Measurements from ENCODE around the gene DMD. TPM values are rescaled to one million over a fixed set of nuclear protein-coding genes. Genes with fewer than 3 reads are reported as not detected.

Gene DMD
- total RNA-seq, 1 donor from 2014 or later: 143 TPM

DNA sequence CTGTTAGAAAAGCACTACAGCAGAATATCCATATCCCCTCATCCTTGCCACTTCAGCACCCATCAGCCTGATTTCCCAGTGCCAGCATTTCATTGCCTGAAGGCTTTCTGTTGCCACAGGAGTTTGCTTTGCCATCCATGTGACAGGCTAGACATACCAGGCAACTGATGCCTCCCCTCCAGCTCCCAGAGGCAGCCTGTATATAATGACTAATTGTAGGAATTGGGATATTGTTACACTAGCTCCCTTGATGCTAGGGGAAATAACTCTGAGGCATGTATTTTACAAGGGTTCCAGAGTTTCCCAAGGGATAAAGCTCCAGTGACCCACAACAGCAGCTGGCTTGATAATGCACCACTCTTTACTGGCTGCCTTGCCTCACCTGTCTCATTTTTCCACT is 1531.5 kb downstream of the DMD start:
- H3K4me1 ChIP-seq: no peaks in the 10 kb centered on the region

DNA sequence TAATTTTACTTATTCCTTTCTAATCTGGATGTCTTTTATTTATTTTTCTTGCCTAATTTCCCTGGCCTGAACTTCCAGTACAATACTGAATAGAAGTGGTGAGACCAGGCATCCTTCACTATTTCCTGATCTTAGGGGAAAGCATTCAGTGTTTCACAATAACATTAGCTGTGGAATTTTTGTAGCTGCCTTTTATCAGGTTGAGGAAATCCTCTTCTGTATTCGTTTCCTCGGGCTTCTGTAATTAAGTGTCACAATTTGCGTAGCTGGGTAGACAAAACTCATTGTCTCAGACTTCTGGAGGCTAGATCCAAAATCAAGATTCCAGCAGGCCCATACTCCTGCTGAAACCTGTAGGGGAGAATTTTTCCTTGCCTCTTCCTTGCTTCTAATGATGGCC is 1541.1 kb downstream of the DMD start:
- no peaks in the 10 kb centered on the region for H3K36me3 ChIP-seq
- H3K4me1 ChIP-seq: no peaks in the 10 kb centered on the region
- DNase-seq: no peak
- no peak overlapping the region for H3K4me3 ChIP-seq
- H3K27ac ChIP-seq (replicated peaks): no peak overlapping the region
- H3K9me3 ChIP-seq (replicated peaks): no peaks in the 10 kb centered on the region
- H3K27me3 ChIP-seq (ENCODE audit: low read depth): no peaks in the 10 kb centered on the region
- intact Hi-C loops (cut with micrococcal nuclease): no loop called here
- TF ChIP-seq, protein P1, sequence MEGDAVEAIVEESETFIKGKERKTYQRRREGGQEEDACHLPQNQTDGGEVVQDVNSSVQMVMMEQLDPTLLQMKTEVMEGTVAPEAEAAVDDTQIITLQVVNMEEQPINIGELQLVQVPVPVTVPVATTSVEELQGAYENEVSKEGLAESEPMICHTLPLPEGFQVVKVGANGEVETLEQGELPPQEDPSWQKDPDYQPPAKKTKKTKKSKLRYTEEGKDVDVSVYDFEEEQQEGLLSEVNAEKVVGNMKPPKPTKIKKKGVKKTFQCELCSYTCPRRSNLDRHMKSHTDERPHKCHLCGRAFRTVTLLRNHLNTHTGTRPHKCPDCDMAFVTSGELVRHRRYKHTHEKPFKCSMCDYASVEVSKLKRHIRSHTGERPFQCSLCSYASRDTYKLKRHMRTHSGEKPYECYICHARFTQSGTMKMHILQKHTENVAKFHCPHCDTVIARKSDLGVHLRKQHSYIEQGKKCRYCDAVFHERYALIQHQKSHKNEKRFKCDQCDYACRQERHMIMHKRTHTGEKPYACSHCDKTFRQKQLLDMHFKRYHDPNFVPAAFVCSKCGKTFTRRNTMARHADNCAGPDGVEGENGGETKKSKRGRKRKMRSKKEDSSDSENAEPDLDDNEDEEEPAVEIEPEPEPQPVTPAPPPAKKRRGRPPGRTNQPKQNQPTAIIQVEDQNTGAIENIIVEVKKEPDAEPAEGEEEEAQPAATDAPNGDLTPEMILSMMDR (IDR thresholded peaks at IDR 0.05; ENCODE audit: borderline replicate concordance): no peak

More for the DNA sequence above, 1531.5 kb downstream of the DMD start:
- no peaks in the 10 kb centered on the region for H3K9me3 ChIP-seq (replicated peaks)
- no peak overlapping the region for H3K27ac ChIP-seq (replicated peaks)
- no peaks in the 10 kb centered on the region for H3K27me3 ChIP-seq (ENCODE audit: low read depth)
- intact Hi-C loops (cut with micrococcal nuclease): no loop called here
- no peak for DNase-seq
- TF ChIP-seq, protein P1 (IDR thresholded peaks at IDR 0.05; ENCODE audit: borderline replicate concordance): no peak
- H3K36me3 ChIP-seq: no peaks in the 10 kb centered on the region
- H3K4me3 ChIP-seq: no peak overlapping the region

GRCh38 chrX:31665454-31665853 is 1545.9 kb downstream of the DMD start:
- intact Hi-C loops (cut with micrococcal nuclease): no loop called here
- H3K36me3 ChIP-seq: no peaks in the 10 kb centered on the region
- H3K9me3 ChIP-seq (replicated peaks): no peaks in the 10 kb centered on the region
- H3K4me1 ChIP-seq: no peaks in the 10 kb centered on the region
- no peaks in the 10 kb centered on the region for H3K27me3 ChIP-seq (ENCODE audit: low read depth)
- no peak overlapping the region for H3K4me3 ChIP-seq
- DNase-seq: no peak
- H3K27ac ChIP-seq (replicated peaks): no peak overlapping the region
- TF ChIP-seq, protein P1 (IDR thresholded peaks at IDR 0.05; ENCODE audit: borderline replicate concordance): no peak

GRCh38 chrX:31663172-31663571 is 1548.2 kb downstream of the DMD start:
- Histone ChIP-seq H3K27ac (replicated peaks) (no peak overlapping the region), H3K27me3 (ENCODE audit: low read depth) (no peaks in the 10 kb centered on the region), H3K9me3 (replicated peaks) (no peaks in the 10 kb centered on the region), H3K4me3 (no peak overlapping the region), H3K36me3 (no peaks in the 10 kb centered on the region), H3K4me1 (no peaks in the 10 kb centered on the region)
- TF ChIP-seq, protein P1 (IDR thresholded peaks at IDR 0.05; ENCODE audit: borderline replicate concordance): no peak
- DNase-seq: no peak
- intact Hi-C loops (cut with micrococcal nuclease): no loop called here

- Histone ChIP-seq H3K9me3 (replicated peaks) (no peaks in the 10 kb centered on the region), H3K36me3 (no peaks in the 10 kb centered on the region), H3K27me3 (ENCODE audit: low read depth) (no peaks in the 10 kb centered on the region), H3K4me3 (no peak overlapping the region), H3K4me1 (no peaks in the 10 kb centered on the region), H3K27ac (replicated peaks) (peak overlapping the region; percentile 30)
- no peak for DNase-seq
- intact Hi-C loops (cut with micrococcal nuclease): no loop called here
- TF ChIP-seq, protein P1 (IDR thresholded peaks at IDR 0.05; ENCODE audit: borderline replicate concordance): no peak
Observed at GRCh38 chrX:31661280-31661810, 1550.0 kb downstream of the DMD start.
